BE2C (cell line): ENCODE results near the gene ARHGEF4.
"Not testable (repeated sequence)": the region's sequence is repeated elsewhere in the genome, so short reads cannot be mapped to it uniquely, and the experiment has no call there.

Experiments
- DNase-seq: peaks from one replicate; pipeline ENCODE4 v3.0.0-alpha.2; 2020
- H3K27me3 ChIP-seq: fragments of 250-450 bp; sonication (Bioruptor Pico); 2 replicates; pipeline ENCODE4 v1.5.1; 2020; ENCODE audit warnings: mild to moderate bottlenecking
- H3K36me3 ChIP-seq: fragments of 250-450 bp; sonication (Bioruptor Pico); 2 replicates; pipeline ENCODE4 v1.5.1; 2020; ENCODE audit warnings: mild to moderate bottlenecking
- H3K4me1 ChIP-seq: fragments of 250-450 bp; sonication (Bioruptor Pico); 2 replicates; pipeline ENCODE4 v1.5.1; 2020
- H3K4me3 ChIP-seq: 2 replicates; pipeline ENCODE4 v1.5.1; 2011; ENCODE audit warnings: low read depth, low read length
- H3K9me3 ChIP-seq: fragments of 250-450 bp; sonication (Bioruptor Pico); 2 replicates; pipeline ENCODE4 v1.5.1; 2020
- CTCF ChIP-seq: IDR thresholded peaks from 2 replicates; pipeline ENCODE4 v1.5.1; 2012; ENCODE audit warnings: mild to moderate bottlenecking, low read depth, low read length

Gene ARHGEF4

GRCh38 chr2:131063501-131064283 lies 227.0 kb downstream of the ARHGEF4 start:
- no peak overlapping the region for H3K4me3 ChIP-seq
- TF ChIP-seq CTCF: no peak
- no peaks in the 10 kb centered on the region for H3K27me3 ChIP-seq

GRCh38 chr2:131064589-131065512 lies 228.1 kb downstream of the ARHGEF4 start:
- Histone ChIP-seq H3K36me3 (peaks cover 7% of the 10 kb centered on the region), H3K9me3 (no peaks in the 10 kb centered on the region), H3K4me1 (no peaks in the 10 kb centered on the region), H3K4me3 (no peak overlapping the region), H3K27me3 (no peaks in the 10 kb centered on the region)
- TF ChIP-seq CTCF: no peak
- DNase-seq: no peak

More at GRCh38 chr2:131063501-131064283, 227.0 kb downstream of the ARHGEF4 start:
- H3K9me3 ChIP-seq: no peaks in the 10 kb centered on the region
- H3K36me3 ChIP-seq: peaks cover 4% of the 10 kb centered on the region
- H3K4me1 ChIP-seq: no peaks in the 10 kb centered on the region
- no peak for DNase-seq

- no peak for TF ChIP-seq CTCF
- no peaks in the 10 kb centered on the region for H3K4me1 ChIP-seq
- no peaks in the 10 kb centered on the region for H3K9me3 ChIP-seq
- no peaks in the 10 kb centered on the region for H3K27me3 ChIP-seq
- H3K36me3 ChIP-seq: peaks cover 17% of the 10 kb centered on the region
- no peak overlapping the region for H3K4me3 ChIP-seq
- DNase-seq: no peak
Observed at GRCh38 chr2:131067465-131068125, 230.9 kb downstream of the ARHGEF4 start.

GRCh38 chr2:131068172-131068571 lies 231.5 kb downstream of the ARHGEF4 start:
- peaks cover 17% of the 10 kb centered on the region for H3K36me3 ChIP-seq
- H3K9me3 ChIP-seq: not testable (repeated sequence)

GRCh38 chr2:131075578-131075977 lies 238.9 kb downstream of the ARHGEF4 start:
- H3K36me3 ChIP-seq: peaks cover 26% of the 10 kb centered on the region
- DNase-seq, H3K27me3 ChIP-seq, H3K4me1 ChIP-seq, H3K4me3 ChIP-seq, H3K9me3 ChIP-seq: not testable (repeated sequence)

More at GRCh38 chr2:131068172-131068571, 231.5 kb downstream of the ARHGEF4 start:
- H3K27me3 ChIP-seq, DNase-seq, H3K4me1 ChIP-seq, H3K4me3 ChIP-seq: not testable (repeated sequence)

GRCh38 chr2:131076707-131077106 lies 240.0 kb downstream of the ARHGEF4 start:
- no peak for DNase-seq
- H3K36me3 ChIP-seq: peaks cover 24% of the 10 kb centered on the region
- TF ChIP-seq CTCF: no peak
- no peaks in the 10 kb centered on the region for H3K4me1 ChIP-seq
- no peaks in the 10 kb centered on the region for H3K9me3 ChIP-seq
- no peak overlapping the region for H3K4me3 ChIP-seq
- H3K27me3 ChIP-seq: no peaks in the 10 kb centered on the region
